Skeletal muscle tissue (tissue), 4 donors: ENCODE measurements around the gene DNAJA3. TPM values are rescaled to one million over a fixed set of nuclear protein-coding genes. Genes with fewer than 3 reads are reported as not detected.

ENCODE experiments used
- H3K27ac ChIP-seq: one replicate; pipeline ENCODE4 v1.7.0; 2013; ENCODE audit warnings: mild to moderate bottlenecking, low read depth, low read length, inconsistent platforms
- H3K27me3 ChIP-seq, 3 donors: one replicate each; pipeline ENCODE4 v1.7.0; 2013; ENCODE audit warnings: low read length in 3 of 3; ENCODE audit not compliant: control insufficient read depth in 3 of 3, insufficient read depth in 3 of 3
- H3K36me3 ChIP-seq, 3 donors: one replicate each; pipeline ENCODE4 v1.7.0; 2013; ENCODE audit warnings: low read length in 3 of 3; ENCODE audit not compliant: control insufficient read depth in 3 of 3, insufficient read depth in 3 of 3
- H3K4me1 ChIP-seq, 3 donors: one replicate each; pipeline ENCODE4 v1.7.0; 2013; ENCODE audit warnings: low read length in 3 of 3, mild to moderate bottlenecking in 3 of 3; ENCODE audit not compliant: control insufficient read depth in 3 of 3, insufficient read depth in 3 of 3
- H3K4me3 ChIP-seq, 3 donors: one replicate each; pipeline ENCODE4 v1.7.0; 2013; ENCODE audit warnings: low read length in 3 of 3
- H3K9ac ChIP-seq, 3 donors: one replicate each; pipeline ENCODE4 v1.7.0; 2013; ENCODE audit warnings: low read length in 3 of 3, mild to moderate bottlenecking in 3 of 3, moderate library complexity in 2 of 3, low read depth in 1 of 3
- H3K9me3 ChIP-seq, 3 donors: one replicate each; pipeline ENCODE4 v1.7.0; 2013; ENCODE audit warnings: low read length in 3 of 3; ENCODE audit not compliant: control insufficient read depth in 3 of 3
- total RNA-seq: library from RNA; depleted of rRNA; stranded (reverse); fragments of >200 nt; gene quantifications from one replicate; pipeline ENCODE4 v1.2.3, GENCODE V29; 2014
- donor health status: Osteomylitis.

Gene DNAJA3
- total RNA-seq, 1 donor from 2014 or later, result 35.5 TPM

GRCh38 chr16:4416200-4417032 lies 9.3 kb upstream of the DNAJA3 start, which contains the start of gene CORO7:
TSS of gene CORO7 (minus strand) at chr16:4416596. CDS start at chr16:4416518, 78 bp downstream.
- no peaks in the 10 kb centered on the region for H3K27me3 ChIP-seq
- H3K4me3 ChIP-seq, result peak within 1 kb of the TSS; percentile 82 to 88 (median 83)
- no peaks in the 10 kb centered on the region for H3K9me3 ChIP-seq
- H3K4me1 ChIP-seq, result peaks cover 16 to 25% (median 21%) of the 10 kb centered on the region in 3 donors
- peaks cover 2 to 7% (median 3%) of the 10 kb centered on the region in 3 donors for H3K36me3 ChIP-seq
- H3K27ac ChIP-seq, result peak within 1 kb of the TSS; percentile 68
- H3K9ac ChIP-seq, result peak within 1 kb of the TSS; percentile 73 to 85 (median 74)

GRCh38 chr16:4419402-4419959 lies 6.2 kb upstream of the DNAJA3 start:
- Histone ChIP-seq H3K9ac (no peak overlapping the region), H3K9me3 (no peaks in the 10 kb centered on the region), H3K27me3 (no peaks in the 10 kb centered on the region), H3K36me3 (no peaks in the 10 kb centered on the region), H3K4me1 (peaks cover 15 to 17% (median 15%) of the 10 kb centered on the region in 3 donors), H3K27ac (no peak overlapping the region), H3K4me3 (no peak overlapping the region)

GRCh38 chr16:4420505-4421105 lies 5.1 kb upstream of the DNAJA3 start:
- no peak overlapping the region for H3K4me3 ChIP-seq
- no peaks in the 10 kb centered on the region for H3K27me3 ChIP-seq
- no peaks in the 10 kb centered on the region for H3K36me3 ChIP-seq
- H3K9me3 ChIP-seq, result no peaks in the 10 kb centered on the region
- H3K27ac ChIP-seq, result no peak overlapping the region
- H3K4me1 ChIP-seq, result peaks cover 6 to 15% (median 10%) of the 10 kb centered on the region in 3 donors
- H3K9ac ChIP-seq, result no peak overlapping the region

- peaks cover 13 to 26% (median 14%) of the 10 kb centered on the region in 3 donors for H3K4me1 ChIP-seq
- H3K9ac ChIP-seq, result peak overlapping the region; percentile 91 to 97 (median 93)
- no peaks in the 10 kb centered on the region for H3K27me3 ChIP-seq
- peak overlapping the region; percentile 87 for H3K27ac ChIP-seq
- H3K9me3 ChIP-seq, result no peaks in the 10 kb centered on the region
- peaks cover 2 to 4% (median 4%) of the 10 kb centered on the region in 3 donors for H3K36me3 ChIP-seq
- peak overlapping the region; percentile 99 to 100 (median 100) for H3K4me3 ChIP-seq
Measured at GRCh38 chr16:4426021-4426684, 485 bp downstream of the DNAJA3 start.

GRCh38 chr16:4426722-4427372 lies 1.2 kb downstream of the DNAJA3 start:
- H3K27me3 ChIP-seq, result no peaks in the 10 kb centered on the region
- H3K4me3 ChIP-seq, result peak overlapping the region; percentile 99 to 100 (median 100)
- peak overlapping the region; percentile 87 for H3K27ac ChIP-seq
- H3K9me3 ChIP-seq, result no peaks in the 10 kb centered on the region
- H3K9ac ChIP-seq, result peak overlapping the region; percentile 91 to 97 (median 93)
- H3K36me3 ChIP-seq, result peaks cover 2 to 8% (median 7%) of the 10 kb centered on the region in 3 donors
- H3K4me1 ChIP-seq, result peaks cover 13 to 26% (median 14%) of the 10 kb centered on the region in 3 donors

GRCh38 chr16:4428500-4428899 lies 2.8 kb downstream of the DNAJA3 start:
- Histone ChIP-seq H3K9ac (no peak overlapping the region), H3K9me3 (no peaks in the 10 kb centered on the region), H3K4me3 (no peak overlapping the region), H3K27me3 (no peaks in the 10 kb centered on the region), H3K36me3 (peaks cover 2 to 12% (median 8%) of the 10 kb centered on the region in 3 donors), H3K27ac (no peak overlapping the region), H3K4me1 (peaks cover 13 to 26% (median 14%) of the 10 kb centered on the region in 3 donors)

GRCh38 chr16:4431023-4431422 lies 5.4 kb downstream of the DNAJA3 start:
- H3K36me3 ChIP-seq, result peaks cover 2 to 25% (median 17%) of the 10 kb centered on the region in 3 donors
- no peaks in the 10 kb centered on the region for H3K9me3 ChIP-seq
- no peak overlapping the region for H3K4me3 ChIP-seq
- H3K27me3 ChIP-seq, result no peaks in the 10 kb centered on the region
- no peak overlapping the region for H3K9ac ChIP-seq
- H3K4me1 ChIP-seq, result peaks cover 10 to 15% (median 10%) of the 10 kb centered on the region in 3 donors
- no peak overlapping the region for H3K27ac ChIP-seq

GRCh38 chr16:4433228-4433627 lies 7.6 kb downstream of the DNAJA3 start:
- no peaks in the 10 kb centered on the region for H3K4me1 ChIP-seq
- H3K9me3 ChIP-seq, result no peaks in the 10 kb centered on the region
- H3K36me3 ChIP-seq, result peaks cover 10 to 42% (median 27%) of the 10 kb centered on the region in 3 donors
- H3K9ac ChIP-seq, result no peak overlapping the region
- no peaks in the 10 kb centered on the region for H3K27me3 ChIP-seq
- H3K4me3 ChIP-seq, result no peak overlapping the region
- H3K27ac ChIP-seq, result no peak overlapping the region
